Measurements from ENCODE around the gene SLCO2A1.

SLCO2A1 gene

GRCh38 chr3:134061401-134061800, 31.7 kb upstream of the SLCO2A1 start:
- DNase-seq (ENCODE audit: insufficient read length, low spot score), result no peak
- FAIRE-seq, result no peak

- no peak for DNase-seq (ENCODE audit: insufficient read length, low spot score)
- FAIRE-seq, result no peak
Observed at GRCh38 chr3:134060561-134061385, 31.0 kb upstream of the SLCO2A1 start.

GRCh38 chr3:134059671-134060560, 30.2 kb upstream of the SLCO2A1 start:
- FAIRE-seq, result no peak
- no peak for DNase-seq (ENCODE audit: insufficient read length, low spot score)

GRCh38 chr3:134059035-134059601, 29.4 kb upstream of the SLCO2A1 start:
- FAIRE-seq, result no peak
- no peak for DNase-seq (ENCODE audit: insufficient read length, low spot score)

DNA sequence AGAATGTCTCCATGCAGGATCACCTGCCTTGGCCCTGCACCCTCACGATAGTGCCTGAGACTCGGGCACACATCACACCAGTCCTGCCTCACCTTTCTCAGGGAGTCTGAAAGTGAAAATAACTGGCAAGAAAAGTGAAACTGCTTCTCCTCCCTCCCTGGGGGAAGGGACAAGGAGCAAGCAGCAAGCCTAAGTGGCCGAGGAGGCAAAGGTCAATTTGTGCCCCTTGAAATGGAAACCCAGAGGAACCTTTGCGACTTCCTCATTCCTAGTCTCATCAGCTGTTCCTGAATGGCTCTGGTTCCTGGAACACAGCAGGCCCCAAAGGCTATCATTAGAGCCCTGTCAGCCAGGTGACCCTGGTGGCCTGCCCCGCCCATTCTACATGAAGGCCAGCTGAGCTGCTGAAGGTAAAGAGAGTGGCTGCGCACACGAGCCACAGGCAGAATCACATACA, 28.0 kb upstream of the SLCO2A1 start:
- FAIRE-seq, result no peak

DNA sequence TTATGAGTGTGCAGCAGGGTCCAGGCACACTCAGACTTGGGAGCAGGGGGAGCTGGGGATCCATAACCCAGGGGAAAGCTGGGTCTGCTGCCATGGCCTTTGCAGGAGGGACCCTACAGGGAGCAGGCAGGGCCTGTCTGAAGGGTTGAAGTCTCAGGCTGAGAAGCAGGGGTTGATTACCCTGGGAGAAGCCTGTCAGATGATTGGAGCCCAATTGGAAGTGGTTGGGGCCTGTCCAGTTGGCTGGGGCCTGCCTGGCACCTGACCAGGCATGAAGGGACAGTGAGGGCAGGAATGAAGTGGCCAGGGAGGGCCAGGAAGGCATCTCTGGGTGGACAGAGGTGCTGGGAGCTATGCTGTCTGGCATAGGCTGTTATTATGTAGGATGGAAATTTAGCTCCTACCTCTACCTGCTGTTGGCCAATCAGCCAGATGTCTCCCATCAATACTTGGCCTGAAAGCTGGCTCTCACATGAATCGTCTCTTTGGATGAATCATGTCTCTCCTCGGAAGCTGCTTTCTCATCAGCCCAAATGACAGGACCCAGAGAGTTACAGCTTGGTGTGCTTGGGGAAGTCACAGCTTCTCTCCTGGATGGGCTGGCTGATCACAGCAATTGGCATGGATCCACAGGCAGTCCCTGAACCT, 27.4 kb upstream of the SLCO2A1 start:
- DNase-seq (ENCODE audit: insufficient read length, low spot score), result no peak
- peak; percentile 49 for FAIRE-seq

More for the DNA sequence above, 28.0 kb upstream of the SLCO2A1 start:
- DNase-seq (ENCODE audit: insufficient read length, low spot score), result no peak

DNA sequence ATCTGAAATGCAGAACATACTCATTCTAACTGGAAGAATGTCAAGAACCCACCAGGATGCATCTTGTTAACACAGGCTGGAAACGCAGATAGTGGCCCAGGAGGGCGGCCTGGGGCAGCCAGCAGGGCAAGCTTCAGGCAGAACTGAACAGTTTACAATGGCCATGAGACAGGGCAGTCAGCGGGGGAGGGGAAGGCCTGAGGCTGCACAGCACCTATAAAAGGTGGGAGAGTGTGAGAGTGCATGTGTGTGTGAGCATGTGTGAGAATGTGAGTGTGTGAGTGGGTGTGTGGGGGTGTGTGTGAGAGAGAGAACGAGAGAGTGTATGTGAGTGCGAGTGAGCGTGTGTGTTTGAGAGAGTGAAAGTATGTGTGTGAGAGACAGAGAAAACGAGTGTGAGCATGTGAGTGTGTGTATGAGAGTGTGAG, 26.8 kb upstream of the SLCO2A1 start:
- peak; percentile 83 for FAIRE-seq
- DNase-seq (ENCODE audit: insufficient read length, low spot score), result no peak

DNA sequence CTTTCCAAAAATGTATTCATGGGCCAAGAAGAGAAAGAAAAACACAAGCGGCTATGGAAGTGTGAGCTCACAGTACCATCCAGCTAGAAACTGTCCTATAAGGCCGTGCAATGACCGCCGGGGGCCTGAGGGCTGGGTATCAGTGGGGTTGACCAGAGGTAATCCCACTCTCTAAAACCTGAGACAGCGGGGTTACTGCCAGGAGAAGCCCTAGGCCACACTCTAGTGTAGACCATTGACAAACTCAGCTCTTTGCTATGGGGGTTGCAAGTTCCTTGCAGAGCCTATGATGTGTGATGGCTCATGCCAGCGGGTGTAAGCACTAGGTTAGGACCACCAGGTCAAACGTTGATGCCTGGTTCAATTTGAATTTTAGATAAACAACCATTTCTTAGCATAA, 25.9 kb upstream of the SLCO2A1 start:
- DNase-seq (ENCODE audit: insufficient read length, low spot score) (no peak), FAIRE-seq (no peak)

- FAIRE-seq (no peak), DNase-seq (ENCODE audit: insufficient read length, low spot score) (no peak)
Observed at GRCh38 chr3:134054881-134055280, 25.2 kb upstream of the SLCO2A1 start.

GRCh38 chr3:134054231-134054630, 24.5 kb upstream of the SLCO2A1 start:
- no peak for DNase-seq (ENCODE audit: insufficient read length, low spot score)
- no peak for FAIRE-seq

DNA sequence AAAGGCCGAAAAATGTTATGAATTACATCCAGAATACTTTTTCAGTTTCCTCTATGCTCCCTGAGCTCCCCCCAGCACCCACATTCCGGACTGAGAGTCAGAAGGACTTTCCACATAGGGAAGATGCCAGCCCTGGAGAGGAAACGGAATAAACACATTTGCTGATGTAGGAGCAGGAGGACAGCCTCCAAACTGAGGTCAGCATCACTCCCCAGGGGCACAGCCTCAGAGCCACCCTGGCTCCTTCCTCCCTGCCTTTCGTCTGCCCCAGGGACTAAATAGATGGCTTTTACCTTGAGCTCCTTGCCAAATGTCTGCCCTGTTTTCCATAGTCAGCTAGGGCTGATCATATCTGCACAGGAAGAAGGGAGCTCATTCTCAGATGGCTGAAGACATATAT, 22.6 kb upstream of the SLCO2A1 start:
- DNase-seq (ENCODE audit: insufficient read length, low spot score) (no peak), FAIRE-seq (no peak)

DNA sequence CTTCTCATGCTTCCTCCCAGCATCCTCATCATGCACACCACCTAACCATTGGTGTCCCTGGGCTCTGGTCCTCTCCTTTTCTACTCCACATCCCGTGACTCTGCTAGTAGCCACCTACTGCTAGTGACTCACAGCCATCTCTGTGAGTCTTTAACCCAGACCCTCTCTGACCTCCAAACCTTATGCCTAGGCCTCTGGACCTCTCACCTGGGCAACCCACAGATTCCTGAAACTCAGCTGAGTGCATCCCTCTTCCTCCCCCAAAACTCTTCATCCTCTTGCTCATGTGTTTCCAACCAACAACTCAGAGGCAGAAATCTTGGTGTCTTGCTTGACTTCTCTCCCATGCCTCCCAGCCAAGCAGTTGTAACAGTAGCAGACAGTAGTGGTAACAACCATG, 20.0 kb upstream of the SLCO2A1 start:
- no peak for FAIRE-seq

GRCh38 chr3:134048278-134048996, 18.7 kb upstream of the SLCO2A1 start:
- FAIRE-seq (no peak), DNase-seq (ENCODE audit: insufficient read length, low spot score) (no peak)

More for the DNA sequence above, 20.0 kb upstream of the SLCO2A1 start:
- DNase-seq (ENCODE audit: insufficient read length, low spot score), result no peak

DNA sequence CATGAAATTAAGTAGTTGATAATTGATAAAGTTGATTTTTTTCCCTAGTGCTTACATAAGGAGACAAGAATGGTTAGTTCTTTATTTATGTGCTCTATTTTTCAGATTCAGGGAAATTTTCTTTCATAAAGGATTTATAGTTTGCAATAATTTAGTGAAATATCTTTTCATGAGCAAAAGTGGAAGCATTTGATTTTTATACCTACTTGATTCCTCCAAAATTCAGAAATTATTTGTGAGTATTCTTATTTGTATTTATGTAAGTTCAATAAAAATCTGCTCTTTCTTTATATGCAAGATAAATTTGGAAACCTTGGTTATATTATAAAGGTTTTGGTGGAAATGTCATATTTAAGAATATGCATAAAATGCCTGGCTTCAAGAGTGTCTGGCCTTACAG, 14.7 kb upstream of the SLCO2A1 start:
- DNase-seq (ENCODE audit: insufficient read length, low spot score) (no peak), FAIRE-seq (no peak)

DNA sequence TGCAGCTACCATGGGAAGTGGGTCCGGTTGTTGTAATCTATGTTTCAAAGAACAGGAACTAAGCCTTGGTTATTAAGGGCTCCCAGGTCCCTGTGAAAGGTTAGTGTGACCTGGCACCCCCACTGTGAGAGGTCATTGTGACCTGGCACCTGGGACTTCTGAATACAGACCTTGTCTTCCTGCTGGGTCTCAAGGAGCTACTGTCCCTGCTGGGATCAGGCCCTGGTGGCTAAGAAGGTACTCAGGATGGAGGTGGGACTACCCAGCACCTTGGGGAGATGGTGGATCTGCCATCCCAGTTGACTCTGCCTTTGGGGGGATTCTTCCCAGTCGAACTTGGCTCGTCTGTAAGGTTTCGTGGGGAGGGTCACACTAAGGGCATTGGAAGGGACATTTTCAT, 10.3 kb upstream of the SLCO2A1 start:
- DNase-seq (ENCODE audit: insufficient read length, low spot score), result no peak
- FAIRE-seq, result no peak

DNA sequence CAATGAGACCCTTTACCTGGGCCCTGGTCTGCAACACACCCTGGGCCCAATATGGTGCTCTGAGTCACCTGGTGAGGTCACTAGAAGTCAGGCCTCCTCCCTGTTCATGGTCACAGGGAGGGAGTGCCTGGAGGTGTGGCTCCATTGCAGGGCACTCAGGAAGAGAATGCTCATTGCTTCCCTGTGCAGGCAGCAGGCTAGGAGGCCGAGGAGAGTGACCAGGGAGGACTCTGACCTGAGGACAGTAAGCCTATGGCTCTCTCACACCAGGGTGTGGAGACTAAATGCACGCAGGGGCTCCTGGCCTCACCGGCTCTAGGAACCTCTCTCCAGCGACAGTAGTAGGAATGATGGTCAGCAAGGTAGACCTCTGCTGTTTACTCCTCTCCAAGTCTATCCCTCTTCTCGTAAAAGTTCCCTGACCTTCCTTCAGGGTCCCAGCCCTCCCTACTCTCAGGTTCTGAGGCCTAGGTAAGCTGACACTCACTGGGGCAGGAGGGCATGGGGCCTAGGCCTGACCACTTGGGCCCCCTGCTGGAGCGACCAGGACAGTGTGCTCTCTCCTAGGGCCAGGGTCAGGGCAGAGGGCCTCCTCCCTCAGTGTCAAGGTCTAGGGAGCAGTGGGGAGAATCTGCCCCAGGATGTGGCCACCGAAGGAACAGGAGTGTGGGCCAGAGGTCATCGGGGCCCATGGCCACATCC, 9.6 kb upstream of the SLCO2A1 start:
- no peak for FAIRE-seq
- DNase-seq (ENCODE audit: insufficient read length, low spot score), result no peak

DNA sequence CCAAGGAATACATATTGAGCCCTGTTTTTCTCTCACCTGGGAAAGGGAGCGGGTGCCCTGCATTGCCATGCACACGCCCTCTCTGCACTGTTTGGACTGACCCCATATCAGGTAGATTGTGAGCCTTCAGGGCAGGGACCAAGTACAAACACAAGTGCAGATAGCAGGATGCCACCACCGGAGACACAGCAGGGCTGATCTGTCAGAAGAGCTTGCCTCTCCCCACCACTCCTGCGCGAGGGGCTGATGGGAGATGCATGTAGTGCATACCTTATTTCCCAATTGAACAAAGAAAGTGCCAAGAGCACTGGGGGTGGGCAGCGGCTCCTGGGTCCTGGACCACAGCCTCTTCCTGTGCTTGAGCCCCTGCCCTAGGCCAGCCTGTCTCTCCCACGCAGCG, 9.0 kb upstream of the SLCO2A1 start:
- FAIRE-seq, result no peak
- no peak for DNase-seq (ENCODE audit: insufficient read length, low spot score)

DNA sequence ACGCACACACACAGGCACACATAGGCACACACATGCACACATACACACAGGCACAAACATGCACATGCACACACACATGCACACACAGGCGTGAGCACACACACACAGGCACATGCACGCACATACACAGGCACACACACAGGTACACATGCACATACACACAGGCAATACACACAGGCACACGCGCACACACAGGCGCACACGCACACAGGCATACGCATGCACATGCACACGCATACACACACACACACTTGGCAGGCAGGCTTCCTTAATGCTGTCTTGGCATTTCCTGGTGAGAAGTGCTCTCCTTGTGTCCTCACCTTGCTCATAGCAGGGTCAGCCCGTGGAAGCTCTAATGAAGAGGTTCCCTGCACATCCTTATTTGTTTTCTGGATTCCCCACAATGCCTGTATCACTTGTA, 8.4 kb upstream of the SLCO2A1 start:
- FAIRE-seq (peak; percentile 87), DNase-seq (ENCODE audit: insufficient read length, low spot score) (no peak)

GRCh38 chr3:134037168-134037567, 7.4 kb upstream of the SLCO2A1 start:
- FAIRE-seq (no peak), DNase-seq (ENCODE audit: insufficient read length, low spot score) (no peak)

All from HTR-8/SVneo (cell line).